GM19395 (cell line): ENCODE measurements around the gene IFNAR2.
A peak's percentile ranks its signal among the peaks of the same experiment; 100 is the strongest.
"Not testable (repeated sequence)": the region's sequence is repeated elsewhere in the genome, so short reads cannot be mapped to it uniquely, and the experiment has no call there.

ENCODE experiments used
- ATAC-seq: cut with Tn5 transposase; IDR thresholded peaks from one replicate; pipeline ENCODE4 v1.9.1; 2021; ENCODE audit warnings: mild to moderate bottlenecking, moderate library complexity; ENCODE audit not compliant: unreplicated experiment

The IFNAR2 gene

GRCh38 chr21:33212159-33212851 lies 17.4 kb upstream of the IFNAR2 start:
- ATAC-seq, result no peak

GRCh38 chr21:33214056-33214455 lies 15.7 kb upstream of the IFNAR2 start:
- no peak for ATAC-seq

GRCh38 chr21:33217138-33217520 lies 12.6 kb upstream of the IFNAR2 start:
- no peak for ATAC-seq

- ATAC-seq, result no peak
Measured at GRCh38 chr21:33219300-33219699, 10.4 kb upstream of the IFNAR2 start.

- no peak for ATAC-seq
Measured at GRCh38 chr21:33219954-33220353, 9.8 kb upstream of the IFNAR2 start.

GRCh38 chr21:33225376-33225775 lies 4.4 kb upstream of the IFNAR2 start:
- not testable (repeated sequence) for ATAC-seq

GRCh38 chr21:33228455-33228854 lies 1.3 kb upstream of the IFNAR2 start:
- ATAC-seq, result no peak

GRCh38 chr21:33229099-33229783 lies 497 bp upstream of the IFNAR2 start:
- ATAC-seq, result peak; percentile 5

GRCh38 chr21:33230545-33231324 lies 997 bp downstream of the IFNAR2 start:
- peak; percentile 38 for ATAC-seq

GRCh38 chr21:33231526-33231925 lies 1.8 kb downstream of the IFNAR2 start:
- no peak for ATAC-seq

GRCh38 chr21:33232291-33233034 lies 2.7 kb downstream of the IFNAR2 start:
- ATAC-seq, result no peak

- ATAC-seq, result no peak
Measured at GRCh38 chr21:33234635-33235520, 5.1 kb downstream of the IFNAR2 start.

GRCh38 chr21:33236013-33236686 lies 6.4 kb downstream of the IFNAR2 start:
- ATAC-seq, result no peak

GRCh38 chr21:33236766-33237165 lies 7.0 kb downstream of the IFNAR2 start:
- no peak for ATAC-seq

GRCh38 chr21:33237486-33237885 lies 7.7 kb downstream of the IFNAR2 start:
- no peak for ATAC-seq

GRCh38 chr21:33238146-33238545 lies 8.4 kb downstream of the IFNAR2 start:
- ATAC-seq, result peak; percentile 16

GRCh38 chr21:33238565-33239255 lies 9.0 kb downstream of the IFNAR2 start:
- peak; percentile 80 for ATAC-seq

- not testable (repeated sequence) for ATAC-seq
Measured at GRCh38 chr21:33239559-33240127, 9.9 kb downstream of the IFNAR2 start.

- ATAC-seq, result no peak
Measured at GRCh38 chr21:33240404-33240803, 10.7 kb downstream of the IFNAR2 start.
